ENCODE results near the gene FLYWCH1.

FLYWCH1 gene

GRCh38 chr16:2874912-2875362 is 36.8 kb upstream of the FLYWCH1 start:
- TF ChIP-seq CTCF (conservative IDR thresholded peaks at IDR 0.05), result peak; percentile 91
- H3K27ac ChIP-seq, result peak overlapping the region; percentile 70

GRCh38 chr16:2879854-2880508 is 31.8 kb upstream of the FLYWCH1 start:
- no peak overlapping the region for H3K27ac ChIP-seq
- TF ChIP-seq CTCF (conservative IDR thresholded peaks at IDR 0.05), result no peak

GRCh38 chr16:2881783-2882649 is 29.7 kb upstream of the FLYWCH1 start:
- peak overlapping the region; percentile 82 for H3K27ac ChIP-seq
- TF ChIP-seq CTCF (conservative IDR thresholded peaks at IDR 0.05), result no peak

- TF ChIP-seq CTCF (conservative IDR thresholded peaks at IDR 0.05), result no peak
- H3K27ac ChIP-seq, result peak within 1 kb of the TSS; percentile 82
These were observed 28.9 kb upstream of the FLYWCH1 start, which contains the start of gene FLYWCH2 for GRCh38 chr16:2882650-2883457. FLYWCH2 (plus strand) TSS chr16:2883215; CDS start chr16:2896450, 13,235 bp downstream.

GRCh38 chr16:2883458-2883908 is 28.2 kb upstream of the FLYWCH1 start:
- H3K27ac ChIP-seq, result peak overlapping the region; percentile 82
- no peak for TF ChIP-seq CTCF (conservative IDR thresholded peaks at IDR 0.05)

GRCh38 chr16:2884041-2884451 is 27.7 kb upstream of the FLYWCH1 start:
- TF ChIP-seq CTCF (conservative IDR thresholded peaks at IDR 0.05), result no peak
- H3K27ac ChIP-seq, result peak overlapping the region; percentile 82

All from VCaP (cell line).